Thoracic aorta (tissue), 2 donors: ENCODE data around the gene ZNF511. TPM values are rescaled to one million over a fixed set of nuclear protein-coding genes. Genes with fewer than 3 reads are reported as not detected.

Source experiments
- ATAC-seq: fragments of 150-250 bp; one replicate; pipeline ENCODE4 v1.8.0; 2017; ENCODE audit warnings: low read depth; ENCODE audit not compliant: insufficient number of reproducible peaks, low FRiP score
- DNase-seq: peaks from one replicate; pipeline ENCODE4 v3.0.0-alpha.2; 2020; ENCODE audit warnings: low spot score
- H3K27ac ChIP-seq, 2 donors: fragments of 200-600 bp; sonication (generic); 1 replicate in 1 of 2; 2 replicates in 1 of 2; pipeline ENCODE4 v1.5.1; 2016; ENCODE audit warnings: mild to moderate bottlenecking in 2 of 2, moderate library complexity in 2 of 2
- H3K27me3 ChIP-seq: fragments of 200-600 bp; sonication (generic); replicated peaks from 2 replicates; pipeline ENCODE4 v1.6.0; 2016; ENCODE audit warnings: mild to moderate bottlenecking; ENCODE audit not compliant: insufficient read depth
- H3K36me3 ChIP-seq: fragments of 200-600 bp; sonication (generic); one replicate; pipeline ENCODE4 v1.5.1; 2016
- H3K4me1 ChIP-seq, 2 donors: fragments of 200-600 bp; sonication (generic); 1 replicate in 1 of 2; 2 replicates in 1 of 2; pipeline versions ENCODE4 v1.5.1 to v1.6.0; 2016; ENCODE audit warnings: low read depth in 2 of 2, mild to moderate bottlenecking in 1 of 2; ENCODE audit not compliant: control insufficient read depth in 1 of 2
- H3K4me3 ChIP-seq: fragments of 200-600 bp; sonication (generic); 2 replicates; pipeline ENCODE4 v1.5.1; 2016; ENCODE audit warnings: mild to moderate bottlenecking
- H3K9me3 ChIP-seq: fragments of 200-600 bp; sonication (generic); 2 replicates; pipeline ENCODE4 v1.5.1; 2016
- CTCF ChIP-seq: fragments of 200-600 bp; sonication (generic); IDR thresholded peaks from one replicate; pipeline ENCODE4 v1.5.1; 2019; ENCODE audit warnings: antibody characterized with exemption
- total RNA-seq, 2 donors: library from RNA; depleted of rRNA; stranded (reverse); fragments of >200 nt; gene quantifications; one replicate each; pipeline versions ENCODE4 v1.1.0 to v1.2.3, GENCODE V29; 2016

ZNF511 gene
- total RNA-seq, 2 donors from 2014 or later: 20.0 to 33.2 TPM

- no peaks in the 10 kb centered on the region for H3K9me3 ChIP-seq
- DNase-seq (no peak), ATAC-seq (no peak)
- no peak overlapping the region for H3K4me3 ChIP-seq
- peaks cover 10% of the 10 kb centered on the region for H3K36me3 ChIP-seq
- H3K27ac ChIP-seq: no peak overlapping the region
- no peak for TF ChIP-seq CTCF
- H3K4me1 ChIP-seq: peaks cover 3 to 21% of the 10 kb centered on the region in 2 donors
- no peaks in the 10 kb centered on the region for H3K27me3 ChIP-seq
These were observed 51.4 kb downstream of the ZNF511 start for GRCh38 chr10:133359972-133360610.

DNA sequence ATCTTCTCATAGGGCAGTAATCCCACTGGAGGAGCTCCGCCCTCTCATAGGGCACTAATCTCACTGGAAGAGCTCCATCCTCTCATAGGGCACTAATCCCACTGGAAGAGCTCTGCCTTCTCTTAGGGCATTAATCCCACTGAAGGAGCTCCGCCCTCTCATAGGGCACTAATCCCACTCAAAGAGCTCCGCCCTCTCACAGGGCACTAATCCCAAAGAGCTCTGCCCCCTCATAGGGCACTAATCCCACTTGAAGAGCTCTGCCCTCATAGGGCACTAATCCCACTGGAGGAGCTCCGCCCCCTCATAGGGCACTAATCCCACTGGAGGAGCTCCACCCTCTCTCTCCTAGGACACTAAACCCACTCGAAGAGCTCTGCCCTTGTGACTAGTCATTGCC, 52.5 kb downstream of the ZNF511 start:
- peaks cover 3 to 14% of the 10 kb centered on the region in 2 donors for H3K4me1 ChIP-seq
- TF ChIP-seq CTCF: no peak
- no peak overlapping the region for H3K27ac ChIP-seq
- no peaks in the 10 kb centered on the region for H3K9me3 ChIP-seq
- no peak overlapping the region for H3K4me3 ChIP-seq
- no peak for DNase-seq
- ATAC-seq: no peak
- peaks cover 20% of the 10 kb centered on the region for H3K36me3 ChIP-seq
- H3K27me3 ChIP-seq: no peaks in the 10 kb centered on the region

DNA sequence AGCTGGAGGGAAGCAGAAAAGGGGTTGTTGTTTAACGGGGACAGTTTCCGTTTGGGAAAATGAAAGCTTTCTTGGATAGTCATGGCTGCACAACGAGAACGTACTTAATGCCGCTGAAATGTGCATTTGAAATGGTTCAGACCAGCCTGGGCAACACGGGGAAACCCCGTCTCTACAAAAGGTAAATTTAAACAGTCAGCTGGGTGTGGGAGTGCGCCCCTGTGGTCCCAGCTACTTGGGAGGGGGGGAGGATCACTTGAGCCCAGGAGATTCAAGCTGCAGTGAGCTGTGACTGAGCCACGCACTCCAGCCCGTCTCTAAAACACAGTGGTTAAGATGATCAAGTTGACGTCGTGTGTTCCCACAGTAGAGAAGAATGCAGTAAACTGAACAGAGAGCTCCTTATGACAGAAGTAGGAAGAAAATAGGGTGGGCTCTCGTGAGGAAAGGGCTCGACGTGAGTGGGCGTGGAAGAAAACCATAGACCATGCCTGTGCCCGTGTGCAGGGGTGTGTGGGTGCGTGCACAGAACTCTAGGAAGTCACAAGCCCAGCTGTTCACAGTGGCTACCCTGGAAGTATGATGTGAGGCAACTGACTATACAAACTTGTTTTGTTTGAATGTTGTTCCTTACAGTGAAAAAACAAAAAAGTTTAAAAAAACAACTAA, 53.2 kb downstream of the ZNF511 start:
- ATAC-seq (no peak), DNase-seq (no peak)
- TF ChIP-seq CTCF: no peak
- peaks cover 0 to 8% of the 10 kb centered on the region in 2 donors for H3K4me1 ChIP-seq
- no peaks in the 10 kb centered on the region for H3K27me3 ChIP-seq
- no peaks in the 10 kb centered on the region for H3K9me3 ChIP-seq
- no peak overlapping the region for H3K27ac ChIP-seq
- H3K36me3 ChIP-seq: peaks cover 27% of the 10 kb centered on the region
- no peak overlapping the region for H3K4me3 ChIP-seq

Other genes with a start within 250 kb of the ZNF511 start
- gene ADGRA1, start 221.0 kb upstream of the ZNF511 start, total RNA-seq: not detected
- under 1 TPM; 0.14 to 0.95 TPM for gene KNDC1, start 148.7 kb upstream of the ZNF511 start, total RNA-seq
- not detected for gene UTF1, start 78.7 kb upstream of the ZNF511 start, total RNA-seq
- gene VENTX, start 71.1 kb upstream of the ZNF511 start, total RNA-seq: 1 to 10 TPM; 5.1 to 9.5 TPM
- 10 to 100 TPM in 1 of 2 donors, 1 to 10 TPM in 1; 7.2 to 14.0 TPM for gene ADAM8, start 32.0 kb upstream of the ZNF511 start, total RNA-seq
- 10 to 100 TPM; 51.2 to 65.5 TPM for gene TUBGCP2, start within 50 bp of the ZNF511 start, total RNA-seq
- not detected for gene CALY, start 28.0 kb downstream of the ZNF511 start, total RNA-seq
- not detected for gene PRAP1, start 38.5 kb downstream of the ZNF511 start, total RNA-seq
- gene FUOM, start 49.1 kb downstream of the ZNF511 start, total RNA-seq: 10 to 100 TPM; 13.1 to 26.1 TPM
- gene ECHS1, start 64.4 kb downstream of the ZNF511 start, total RNA-seq: 10 to 100 TPM; 27.5 to 64.6 TPM
- 1 to 10 TPM; 7.0 to 9.1 TPM for gene PAOX, start 70.3 kb downstream of the ZNF511 start, total RNA-seq
- gene MTG1, start 85.2 kb downstream of the ZNF511 start, total RNA-seq: 10 to 100 TPM; 18.0 to 18.6 TPM
- not detected for gene SPRN, start 115.7 kb downstream of the ZNF511 start, total RNA-seq
- gene SCART1, start 145.0 kb downstream of the ZNF511 start, total RNA-seq: 10 to 100 TPM; 10.6 to 12.1 TPM
- gene CYP2E1, start 218.4 kb downstream of the ZNF511 start, total RNA-seq: 1 to 10 TPM; 2.9 to 5.3 TPM